HCT116 (cell line): ENCODE measurements around the gene AIF1L.

Experiments
- CTCF ChIP-seq, 3 experiments: fragments of 200-600 bp in 1 of 3; sonication (generic) in 1 of 3; IDR thresholded peaks in 2 of 3; conservative IDR thresholded peaks in 1 of 3; 2 replicates each; pipeline ENCODE4 v1.5.1; 2012 to 2017; ENCODE audit warnings: low read depth in 2 of 3, low read length in 2 of 3, antibody characterized with exemption in 1 of 3, borderline replicate concordance in 1 of 3, control low read depth in 1 of 3, mild to moderate bottlenecking in 1 of 3, mixed read lengths in 1 of 3, mixed run types in 1 of 3, moderate library complexity in 1 of 3; ENCODE audit not compliant: insufficient read depth in 1 of 3
- POLR2AphosphoS5 ChIP-seq: IDR thresholded peaks from 2 replicates; pipeline ENCODE4 v1.6.1; 2011; ENCODE audit warnings: mild to moderate bottlenecking, low read depth, low read length, moderate library complexity
- TF ChIP-seq, protein P1 (sequence below): IDR thresholded peaks from 2 replicates; pipeline ENCODE4 v1.6.1; 2012; ENCODE audit warnings: low read depth

- TF ChIP-seq, protein P1, sequence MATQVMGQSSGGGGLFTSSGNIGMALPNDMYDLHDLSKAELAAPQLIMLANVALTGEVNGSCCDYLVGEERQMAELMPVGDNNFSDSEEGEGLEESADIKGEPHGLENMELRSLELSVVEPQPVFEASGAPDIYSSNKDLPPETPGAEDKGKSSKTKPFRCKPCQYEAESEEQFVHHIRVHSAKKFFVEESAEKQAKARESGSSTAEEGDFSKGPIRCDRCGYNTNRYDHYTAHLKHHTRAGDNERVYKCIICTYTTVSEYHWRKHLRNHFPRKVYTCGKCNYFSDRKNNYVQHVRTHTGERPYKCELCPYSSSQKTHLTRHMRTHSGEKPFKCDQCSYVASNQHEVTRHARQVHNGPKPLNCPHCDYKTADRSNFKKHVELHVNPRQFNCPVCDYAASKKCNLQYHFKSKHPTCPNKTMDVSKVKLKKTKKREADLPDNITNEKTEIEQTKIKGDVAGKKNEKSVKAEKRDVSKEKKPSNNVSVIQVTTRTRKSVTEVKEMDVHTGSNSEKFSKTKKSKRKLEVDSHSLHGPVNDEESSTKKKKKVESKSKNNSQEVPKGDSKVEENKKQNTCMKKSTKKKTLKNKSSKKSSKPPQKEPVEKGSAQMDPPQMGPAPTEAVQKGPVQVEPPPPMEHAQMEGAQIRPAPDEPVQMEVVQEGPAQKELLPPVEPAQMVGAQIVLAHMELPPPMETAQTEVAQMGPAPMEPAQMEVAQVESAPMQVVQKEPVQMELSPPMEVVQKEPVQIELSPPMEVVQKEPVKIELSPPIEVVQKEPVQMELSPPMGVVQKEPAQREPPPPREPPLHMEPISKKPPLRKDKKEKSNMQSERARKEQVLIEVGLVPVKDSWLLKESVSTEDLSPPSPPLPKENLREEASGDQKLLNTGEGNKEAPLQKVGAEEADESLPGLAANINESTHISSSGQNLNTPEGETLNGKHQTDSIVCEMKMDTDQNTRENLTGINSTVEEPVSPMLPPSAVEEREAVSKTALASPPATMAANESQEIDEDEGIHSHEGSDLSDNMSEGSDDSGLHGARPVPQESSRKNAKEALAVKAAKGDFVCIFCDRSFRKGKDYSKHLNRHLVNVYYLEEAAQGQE: no peak
- TF ChIP-seq POLR2AphosphoS5 (no peak), CTCF (IDR thresholded peaks at IDR 0.05 in 2 of 3, conservative IDR thresholded peaks at IDR 0.05 in 1 of 3; ENCODE audit: borderline replicate concordance in 1 of 3, insufficient read depth in 1 of 3, low read depth in 2 of 3, low read length in 2 of 3) (no peak)
Measured at GRCh38 chr9:131049829-131050715, 46.3 kb upstream of the AIF1L start.
